H1 (cell line): Measurements from ENCODE around the gene MTIF2.

Experiments
- CTCF ChIP-seq, 3 experiments: IDR thresholded peaks; 1 replicate in 2 of 3; 2 replicates in 1 of 3; pipeline versions ENCODE4 v1.5.1 to v1.6.1; 2011; ENCODE audit warnings: low read length in 3 of 3, mild to moderate bottlenecking in 3 of 3, inconsistent platforms in 2 of 3, low read depth in 1 of 3, moderate library complexity in 1 of 3; ENCODE audit not compliant: insufficient read depth in 1 of 3; ENCODE audit errors: control extremely low read depth in 1 of 3
- SP2 ChIP-seq: IDR thresholded peaks from 2 replicates; pipeline ENCODE4 v1.6.1; 2012; ENCODE audit warnings: mild to moderate bottlenecking, low read length, inconsistent platforms

DNA sequence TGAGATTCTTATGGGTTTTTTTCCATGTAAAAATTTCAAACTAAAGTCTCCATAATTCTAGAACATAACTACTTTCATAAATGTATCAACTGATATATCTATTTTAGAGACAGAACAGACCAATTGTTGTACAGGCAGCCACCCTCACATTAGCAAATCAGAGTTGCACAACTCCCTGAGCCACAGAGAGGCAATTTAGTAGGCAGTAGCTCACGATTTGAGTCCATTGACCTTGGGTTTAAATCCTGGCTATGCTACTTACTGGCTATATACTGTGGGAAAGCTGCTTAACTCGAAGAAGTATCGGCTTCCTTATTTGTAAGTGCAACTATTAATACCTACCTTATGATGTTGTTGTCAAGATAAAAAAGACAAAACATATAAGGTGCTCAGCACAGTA lies 16.2 kb downstream of the MTIF2 start:
- TF ChIP-seq SP2 = no peak
- TF ChIP-seq CTCF (IDR thresholded peaks at IDR 0.05; ENCODE audit: control extremely low read depth in 1 of 3, insufficient read depth in 1 of 3, low read depth in 1 of 3, low read length in 3 of 3) = no peak
